GM19397 (cell line): Measurements from ENCODE around the gene KRT79.
"Not testable (repeated sequence)": the region's sequence is repeated elsewhere in the genome, so short reads cannot be mapped to it uniquely, and the experiment has no call there.

ENCODE experiments used
- ATAC-seq: cut with Tn5 transposase; IDR thresholded peaks from one replicate; pipeline ENCODE4 v1.9.1; 2021; ENCODE audit warnings: mild to moderate bottlenecking, moderate library complexity; ENCODE audit not compliant: unreplicated experiment

KRT79 gene

DNA sequence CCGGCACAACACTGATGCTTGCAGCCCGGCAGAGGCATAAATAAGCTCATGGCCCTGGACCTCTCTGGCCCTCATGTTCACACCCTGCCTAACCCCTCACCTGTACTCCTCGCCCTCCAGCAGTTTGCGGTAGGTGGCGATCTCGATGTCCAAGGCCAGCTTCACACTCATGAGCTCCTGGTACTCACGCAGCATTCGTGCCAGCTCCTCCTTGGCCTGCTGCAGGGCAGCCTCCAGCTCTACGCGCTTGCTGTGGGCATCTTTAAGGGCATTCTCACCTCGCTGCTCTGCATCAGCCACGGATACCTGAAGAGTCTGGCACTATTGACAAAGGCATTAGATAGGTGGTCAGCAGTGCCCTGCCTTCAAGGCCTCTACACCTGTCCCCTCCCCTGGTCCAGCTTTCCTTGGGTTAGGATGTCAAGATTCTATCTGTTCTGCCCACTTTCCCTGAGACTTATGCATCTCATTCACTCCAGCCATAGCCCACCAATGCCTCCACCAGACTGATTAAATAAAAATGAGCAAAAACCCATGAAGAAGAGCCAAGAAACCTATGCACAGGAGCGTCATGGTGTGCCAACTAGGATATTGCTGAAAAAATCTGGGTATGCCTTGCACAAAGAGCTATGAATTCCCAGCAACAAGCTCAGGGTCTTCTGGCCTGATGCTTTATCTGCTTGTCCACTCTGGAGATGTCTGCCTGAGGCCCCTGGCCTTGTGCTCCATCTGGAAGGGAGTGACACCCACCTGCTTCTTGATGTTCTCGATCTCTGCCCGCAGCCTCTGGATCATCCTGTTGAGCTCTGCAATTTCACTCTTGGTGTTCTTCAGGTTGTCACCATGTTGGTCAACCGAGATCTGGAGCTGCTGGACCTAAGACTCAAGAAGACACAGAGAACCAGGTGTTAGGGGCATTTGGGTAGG is 26.3 kb downstream of the KRT79 start:
- ATAC-seq = no peak

DNA sequence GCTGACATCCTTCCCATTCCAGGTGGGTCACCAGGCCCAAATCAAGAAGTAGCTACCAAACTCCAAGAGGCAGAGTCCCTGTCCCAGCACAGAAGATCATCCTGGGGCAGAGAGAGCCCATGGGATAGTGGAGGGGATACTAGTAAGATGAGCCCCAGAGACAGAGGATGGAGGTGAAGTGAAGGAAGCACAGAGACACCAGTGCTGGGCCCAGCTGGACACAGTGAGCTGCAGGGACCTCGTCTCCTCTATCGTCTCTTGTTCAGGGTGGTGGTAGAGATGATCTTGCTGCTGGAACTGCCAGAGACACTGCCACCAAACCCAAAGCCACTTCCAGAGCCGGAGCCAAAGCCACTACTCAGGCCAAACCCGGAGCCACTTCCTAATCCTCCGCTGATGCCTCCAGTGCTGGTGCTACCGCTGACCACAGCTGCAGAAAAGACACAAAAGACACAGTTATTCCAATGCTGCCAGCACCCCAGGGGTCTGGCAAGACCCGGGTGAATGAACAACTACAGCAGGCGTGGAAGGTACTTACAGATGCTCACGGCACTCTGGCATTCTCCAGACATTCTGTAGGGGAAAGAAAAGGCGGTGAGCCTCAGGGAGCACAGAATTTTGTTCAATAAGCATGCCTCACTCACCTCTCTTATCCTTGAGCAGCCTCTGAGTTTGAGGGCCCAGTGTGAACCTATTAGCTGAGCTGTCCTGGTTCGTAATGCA is 27.1 kb downstream of the KRT79 start:
- no peak for ATAC-seq

DNA sequence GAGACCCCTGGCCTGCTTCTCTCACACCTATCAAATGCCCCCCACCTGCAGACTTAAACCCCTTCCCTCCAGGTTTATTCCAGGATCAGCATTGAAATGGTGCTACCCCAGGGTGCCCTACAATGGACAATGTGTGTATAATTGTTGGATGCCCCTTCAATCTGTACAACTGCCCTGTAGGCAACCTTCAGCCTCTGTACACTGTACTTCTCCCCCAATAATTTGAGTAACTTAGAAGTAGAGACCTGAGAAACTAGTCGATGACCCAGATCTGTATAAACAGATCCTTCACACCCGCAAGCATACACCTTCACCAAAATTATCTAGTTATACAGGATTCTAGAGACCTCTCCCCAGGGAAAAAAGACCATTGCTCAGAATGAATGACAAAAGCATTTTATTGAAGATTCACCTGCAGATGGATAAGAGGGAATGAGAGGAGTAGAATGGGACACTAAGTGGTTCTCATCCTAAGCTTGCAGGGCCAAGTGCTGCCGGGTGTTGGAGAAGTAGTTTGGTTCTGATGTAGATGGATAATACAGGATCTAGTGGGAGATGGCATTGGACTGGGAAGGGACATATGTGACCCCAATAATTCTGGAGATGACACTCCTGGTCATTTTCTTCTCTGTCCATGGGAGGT is 27.8 kb downstream of the KRT79 start:
- no peak for ATAC-seq

DNA sequence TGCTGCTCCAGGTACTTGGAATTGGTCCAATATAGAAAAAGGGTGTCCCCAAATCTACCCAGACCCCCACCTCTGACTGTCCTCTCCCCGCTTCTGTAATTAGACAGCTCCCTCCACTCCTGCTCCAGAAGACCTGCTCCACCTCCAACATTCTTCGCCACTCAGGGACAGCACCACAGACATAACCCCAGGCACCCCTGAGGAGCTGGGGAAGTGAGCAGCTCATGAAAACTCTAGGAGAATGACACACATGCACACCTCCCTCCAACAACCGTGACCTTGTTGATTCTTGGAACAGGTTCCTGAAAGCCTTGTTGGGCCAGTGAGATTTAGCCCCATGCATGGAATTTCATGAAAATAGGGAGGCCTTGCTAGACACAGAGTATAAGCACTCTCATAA is 28.4 kb downstream of the KRT79 start:
- no peak for ATAC-seq

DNA sequence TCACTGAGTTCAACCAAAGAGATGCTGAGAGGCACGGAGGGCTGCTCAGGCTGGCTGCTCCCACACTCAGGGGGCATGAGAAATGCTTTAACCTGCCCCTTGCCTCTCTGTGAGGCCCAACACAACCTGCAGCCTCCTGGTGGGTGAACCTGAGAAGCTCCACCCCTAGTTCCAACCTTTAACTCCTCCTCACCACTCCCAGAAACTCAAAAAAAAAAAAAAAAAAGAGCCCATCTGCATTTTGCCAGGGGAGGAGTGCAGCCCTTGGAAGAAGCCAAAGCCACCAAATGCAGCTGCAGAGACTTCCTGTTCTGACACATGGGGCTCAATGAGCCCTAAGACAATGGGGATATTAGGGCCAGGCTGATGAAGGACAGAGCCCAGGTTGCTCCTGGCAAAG is 29.1 kb downstream of the KRT79 start:
- ATAC-seq = no peak

DNA sequence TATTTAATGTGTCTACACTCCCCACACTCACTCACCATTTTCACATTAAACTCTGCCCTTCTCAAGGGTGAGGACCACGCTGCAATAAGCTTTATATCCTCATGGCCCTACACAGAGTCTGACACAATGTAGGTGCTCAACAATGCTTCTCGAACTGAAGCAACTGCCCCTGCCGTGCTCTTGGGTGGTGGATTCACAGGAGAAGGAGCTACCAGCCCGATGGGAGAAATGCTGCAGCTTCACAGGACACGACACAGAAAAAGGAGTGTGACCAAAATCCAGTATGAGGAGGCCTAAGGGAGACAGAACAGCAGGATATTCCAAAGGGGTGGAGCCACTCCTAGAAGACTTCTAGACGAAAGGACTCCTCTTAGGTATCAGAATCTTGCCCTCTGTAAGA is 31.7 kb downstream of the KRT79 start:
- no peak for ATAC-seq

DNA sequence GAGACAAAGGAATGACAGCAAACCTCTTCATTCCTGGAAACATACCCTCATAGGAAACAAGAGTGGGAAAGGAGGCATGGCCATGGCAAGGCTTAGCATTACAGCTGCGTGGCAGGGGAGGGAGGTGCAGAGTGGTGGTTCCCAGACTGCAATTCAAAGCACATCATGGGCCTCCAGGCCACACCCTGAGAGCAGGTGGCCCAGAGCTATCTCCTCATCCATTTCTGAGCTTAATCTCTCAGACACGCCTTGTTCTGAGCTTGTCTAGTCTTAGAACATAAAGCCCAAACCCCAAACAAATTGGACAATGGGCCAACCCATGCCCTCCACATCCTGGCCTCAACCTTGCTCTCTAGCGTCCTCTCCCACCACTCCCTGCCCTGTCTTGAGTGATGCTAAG is 32.3 kb downstream of the KRT79 start:
- no peak for ATAC-seq

DNA sequence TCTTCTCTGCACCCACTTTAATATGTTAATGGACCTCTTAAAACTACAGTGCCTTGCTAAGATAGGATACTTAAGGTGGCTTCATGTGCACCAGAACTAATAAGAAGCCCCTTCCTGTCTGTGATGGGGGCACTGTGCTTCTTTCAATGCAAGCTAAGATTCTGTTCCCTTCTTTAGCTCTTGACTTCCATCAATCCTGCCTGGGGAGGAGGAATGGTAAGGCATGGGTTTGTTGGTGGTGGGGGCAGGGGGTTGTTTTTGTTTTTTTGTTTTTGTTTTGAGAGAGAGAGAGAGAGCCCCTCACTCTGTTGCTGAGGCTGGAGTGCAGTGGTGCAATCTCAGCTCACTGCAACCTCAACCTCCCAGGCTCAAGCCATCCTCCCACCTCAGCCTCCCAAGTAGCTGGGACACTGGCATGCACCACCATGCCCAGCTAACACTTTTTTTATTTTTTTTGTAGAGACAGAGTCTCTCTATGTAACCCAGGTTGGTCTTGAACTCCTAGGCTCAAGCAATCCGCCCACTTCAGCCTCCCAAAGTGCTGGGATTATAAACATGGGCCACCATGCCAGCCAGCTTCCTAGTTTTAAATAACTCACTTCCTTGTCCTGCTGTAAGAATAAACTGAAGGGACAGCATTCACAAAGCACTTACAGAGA is 33.7 kb downstream of the KRT79 start:
- no peak for ATAC-seq

DNA sequence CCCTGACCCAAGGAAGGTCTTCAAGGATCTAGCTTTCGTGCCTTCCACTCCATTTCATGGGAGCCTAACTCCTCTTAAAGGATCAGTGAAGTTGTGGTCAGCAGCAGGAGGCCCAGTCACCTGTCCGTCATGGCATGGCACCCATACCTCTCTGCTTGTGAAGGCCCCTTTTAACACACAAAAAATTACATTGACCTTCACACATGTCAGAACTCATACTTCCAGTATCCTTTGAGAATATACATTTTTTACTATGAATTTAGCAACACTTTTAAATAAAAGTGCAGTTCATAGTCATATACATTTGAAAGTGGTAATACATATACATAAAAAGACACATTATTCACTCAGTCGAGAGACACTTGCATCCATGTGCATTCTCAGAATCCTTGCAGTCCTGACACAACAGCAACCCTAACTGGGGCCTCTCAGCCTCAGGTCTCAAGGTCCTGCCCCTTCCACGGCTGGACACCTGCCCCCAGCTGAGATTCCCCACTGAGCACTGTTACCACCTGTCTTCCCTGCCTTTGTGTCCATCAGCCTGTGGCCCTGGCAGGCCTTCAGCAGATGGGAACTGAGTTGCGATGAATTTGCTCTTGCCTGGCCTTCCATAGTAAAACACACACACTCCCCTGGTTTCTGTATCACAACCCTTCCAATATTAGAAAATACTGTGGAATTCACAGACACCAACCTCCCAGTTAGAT is 34.5 kb downstream of the KRT79 start:
- no peak for ATAC-seq

DNA sequence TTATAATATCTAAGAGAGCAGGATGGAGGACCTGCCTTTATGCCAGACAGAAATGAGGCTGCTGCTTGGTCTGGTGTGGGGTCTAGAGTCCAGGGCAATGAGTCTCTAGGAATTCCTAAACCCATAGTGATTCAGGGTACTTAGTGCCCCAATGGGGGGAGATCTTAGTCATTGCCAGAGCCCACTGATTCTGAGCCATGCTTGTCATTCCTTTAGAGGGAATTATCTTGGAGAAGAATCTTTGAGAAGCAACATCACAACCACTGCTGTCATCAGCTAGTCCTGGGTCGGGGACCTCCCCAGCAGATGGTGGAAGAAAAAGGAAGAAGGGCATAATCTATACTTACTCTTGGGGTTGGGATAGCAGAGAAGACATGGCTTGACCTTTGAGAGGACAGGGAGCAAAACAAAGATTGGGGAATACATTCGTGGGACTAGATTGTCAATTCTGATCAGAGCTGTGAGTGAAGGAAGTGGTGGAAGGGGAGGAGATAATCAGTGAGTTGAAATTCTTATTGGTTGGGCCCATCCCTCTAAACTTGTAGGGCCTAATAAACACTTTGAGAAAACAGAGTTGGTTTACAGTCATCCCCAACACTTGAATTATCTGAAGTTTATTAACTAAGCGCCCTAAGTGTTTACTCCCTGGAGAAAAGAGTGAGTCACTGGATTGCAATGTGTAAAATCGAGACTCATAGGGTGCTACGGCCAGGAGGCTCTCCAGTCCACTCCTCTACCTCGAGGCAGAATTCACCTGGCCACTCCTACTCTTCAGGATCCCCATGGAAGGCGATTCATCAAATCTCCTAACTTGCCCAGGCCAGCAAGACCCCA is 35.2 kb downstream of the KRT79 start:
- ATAC-seq = no peak

DNA sequence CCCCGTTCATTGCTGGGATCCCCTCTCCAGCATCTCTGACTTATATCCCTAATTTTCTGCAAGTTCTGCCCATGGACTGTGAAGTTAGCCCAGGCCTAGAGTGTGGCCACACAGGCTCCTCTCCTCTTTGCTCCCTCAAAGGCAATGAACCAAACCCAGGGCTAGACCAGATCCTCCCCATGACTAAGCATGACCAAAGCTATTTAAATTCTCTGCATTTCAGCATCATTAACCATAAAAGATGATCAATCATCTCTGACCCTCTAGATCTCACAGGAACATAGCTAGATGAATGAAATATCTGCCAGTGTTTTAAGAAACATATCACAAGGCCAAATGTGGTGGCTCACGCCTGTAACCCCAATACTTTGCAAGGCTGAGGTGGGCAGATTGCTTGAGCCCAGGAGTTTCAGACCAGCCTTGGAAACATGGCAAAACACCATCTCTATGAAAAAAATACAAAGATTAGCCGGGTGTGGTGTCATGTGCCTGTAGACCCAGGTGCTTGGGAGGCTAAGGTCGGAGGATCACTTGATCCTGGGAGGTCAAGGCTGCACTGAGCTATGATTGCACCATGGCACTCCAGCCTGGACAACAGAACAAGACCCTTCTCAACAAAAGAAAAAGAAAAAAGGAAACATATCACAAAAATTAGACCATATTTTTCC is 36.0 kb downstream of the KRT79 start:
- ATAC-seq = no peak

DNA sequence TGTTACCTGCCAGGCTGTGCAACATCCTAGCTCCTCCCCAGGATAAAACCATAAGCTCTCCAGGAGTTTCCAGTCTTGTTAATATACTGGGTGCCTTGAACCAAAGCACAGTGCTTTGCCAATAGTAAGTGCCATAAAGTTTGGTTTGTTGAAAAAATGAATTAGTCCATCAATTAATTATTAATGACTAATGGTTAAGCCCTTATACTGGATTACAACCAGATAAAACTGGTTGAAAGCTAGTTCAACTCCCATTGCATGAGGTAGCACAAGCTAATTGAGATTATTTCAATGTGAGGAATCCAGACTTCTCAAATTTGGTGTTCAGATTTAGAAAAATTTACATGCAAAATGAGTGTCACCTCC is 36.6 kb downstream of the KRT79 start:
- no peak for ATAC-seq

DNA sequence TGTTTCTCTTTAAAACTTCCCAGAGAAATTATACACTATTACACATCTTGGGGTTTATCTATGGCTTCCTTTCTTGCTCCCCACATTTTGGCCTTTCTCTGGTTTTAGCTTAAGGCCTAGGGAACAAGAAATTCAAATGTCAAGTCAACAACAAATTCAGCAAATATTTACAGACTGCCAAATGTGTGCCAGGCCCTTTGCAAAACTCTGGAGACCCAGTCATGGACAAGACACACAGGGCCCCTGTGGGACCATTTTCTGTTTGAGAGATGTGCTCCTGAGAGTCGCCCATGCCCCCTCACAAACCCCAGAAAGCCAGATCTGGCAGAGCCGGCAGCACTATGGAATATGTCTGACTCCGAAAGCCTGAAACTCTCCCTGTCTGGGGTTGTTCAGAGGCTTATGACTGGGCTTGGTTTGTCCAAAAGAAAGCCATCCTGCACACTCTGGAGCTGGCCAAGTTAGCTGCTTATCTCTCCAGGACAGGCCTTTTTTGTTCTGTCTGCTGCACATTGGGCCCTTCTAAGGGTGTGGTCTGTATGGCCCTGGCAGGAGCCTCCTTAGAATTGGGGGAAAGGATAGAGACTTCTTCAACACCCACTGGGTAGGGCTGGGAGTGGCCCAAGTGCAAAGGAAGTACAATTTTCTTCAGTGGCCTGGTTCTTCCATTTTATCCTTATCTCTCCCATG is 37.1 kb downstream of the KRT79 start:
- ATAC-seq = no peak

DNA sequence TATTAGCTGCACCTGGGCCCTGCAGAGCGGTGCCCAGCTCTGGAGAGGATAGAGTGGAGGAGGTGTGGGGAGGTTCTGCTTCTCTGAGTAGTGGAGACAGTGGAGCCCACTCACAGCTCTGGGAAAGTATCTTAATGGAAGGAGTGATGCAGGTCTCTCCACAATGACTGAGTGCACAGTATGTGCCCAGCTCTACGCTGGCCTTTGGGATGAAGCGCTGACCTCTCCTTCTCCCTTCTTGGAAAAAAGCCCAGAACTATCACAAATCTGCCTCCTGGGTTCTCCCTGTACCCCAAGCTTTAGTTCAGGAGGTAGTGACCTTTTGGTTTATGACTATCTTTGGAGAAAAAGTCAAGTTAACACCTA is 37.7 kb downstream of the KRT79 start:
- ATAC-seq = no peak

DNA sequence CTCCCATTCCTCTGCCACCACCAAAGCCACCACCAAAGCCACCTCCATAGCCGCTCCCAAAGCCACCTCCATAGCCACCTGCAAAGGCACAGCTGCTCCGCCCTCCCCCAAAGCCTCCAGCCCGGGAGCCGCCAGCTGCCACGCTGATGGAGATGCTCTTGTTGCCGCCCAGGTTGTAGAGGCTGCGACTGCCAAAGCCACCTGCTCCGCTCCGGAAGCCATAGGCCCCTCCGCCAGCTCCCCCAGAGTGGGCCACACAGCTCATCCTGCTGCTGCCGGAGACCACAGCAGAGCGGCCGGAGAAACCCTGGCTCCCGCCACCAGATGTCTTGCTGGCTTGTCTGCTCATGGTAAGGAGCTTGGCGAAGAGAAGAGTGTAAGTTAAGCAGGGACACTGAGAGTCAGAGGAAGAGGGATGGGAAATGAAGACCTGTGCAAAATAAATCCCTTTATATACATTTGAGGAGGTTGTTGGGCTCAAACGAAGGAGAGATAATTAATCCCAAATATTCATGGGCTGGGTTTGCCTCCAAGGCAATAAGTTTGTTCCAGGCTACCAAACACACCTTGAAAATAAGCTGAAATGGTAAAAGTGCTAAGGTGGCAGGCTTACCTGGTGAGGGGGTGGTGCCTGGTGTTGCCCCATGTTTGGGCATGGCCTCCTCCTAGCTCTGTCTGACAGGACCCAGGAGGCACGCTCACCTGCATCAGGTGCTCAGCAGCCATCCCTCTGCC is 38.2 kb downstream of the KRT79 start, which contains the start of gene KRT3:
Gene KRT3, minus strand, starts transcription at position 424 of the 735 bp plus-strand sequence. Its CDS starts 75 bp downstream, at position 349.
- no peak for ATAC-seq

DNA sequence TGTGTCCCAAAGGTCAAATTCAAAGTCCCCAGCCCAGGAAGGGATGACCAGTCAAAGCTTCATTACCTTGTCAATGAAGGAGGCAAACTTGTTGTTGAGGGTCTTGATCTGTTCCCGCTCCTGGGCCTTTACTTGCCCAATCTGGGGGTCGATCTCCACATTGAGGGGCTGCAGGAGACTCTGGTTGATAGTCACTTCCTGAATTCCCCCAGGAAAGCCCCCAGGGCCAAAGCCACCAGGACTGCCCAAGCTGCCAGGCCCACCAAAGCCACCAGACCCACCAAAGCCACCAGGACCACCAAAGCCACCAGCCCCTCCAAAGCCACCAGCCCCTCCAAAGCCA is 38.8 kb downstream of the KRT79 start:
- ATAC-seq = not testable (repeated sequence)

DNA sequence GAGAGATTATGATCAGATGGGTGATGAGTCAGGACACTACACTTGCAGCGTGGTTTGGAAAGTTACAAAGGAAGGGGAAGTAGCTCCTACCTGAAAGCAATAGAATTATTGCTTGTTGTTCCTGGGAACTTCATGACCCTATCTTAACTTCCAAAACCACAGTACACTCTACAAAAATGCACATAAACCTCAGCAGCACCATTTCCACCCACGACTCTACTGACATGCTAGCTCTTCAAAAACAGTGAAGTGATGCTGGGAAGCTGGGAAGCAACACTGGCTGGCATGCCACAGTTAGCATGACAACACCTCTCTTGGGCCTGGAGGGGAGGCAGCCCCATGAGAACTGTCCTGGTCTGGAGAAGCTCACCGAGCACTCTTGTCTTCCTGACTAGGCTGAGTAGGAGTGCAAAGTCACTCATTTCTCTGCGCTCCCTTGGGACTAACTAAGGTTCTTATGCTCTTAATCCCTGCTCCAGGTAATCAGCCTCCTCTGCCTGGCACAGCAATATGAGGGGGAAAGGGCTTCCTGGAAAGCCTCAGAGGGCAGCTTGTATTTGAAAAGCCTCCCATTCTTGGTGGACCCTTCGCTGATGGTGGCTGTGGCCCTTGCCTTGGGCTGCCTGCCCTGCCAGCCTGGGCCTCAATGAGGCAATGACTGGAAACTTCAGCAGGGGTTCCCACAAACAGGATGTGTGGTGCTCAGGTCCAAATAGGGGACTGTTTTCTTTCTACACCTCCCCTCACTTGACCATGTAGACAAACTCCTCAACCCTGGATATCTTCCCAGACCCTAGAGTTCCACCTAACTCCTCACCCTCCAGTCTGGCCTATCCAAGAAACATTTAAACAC is 39.4 kb downstream of the KRT79 start:
- no peak for ATAC-seq
